ENCODE data around the gene RALGAPB.

Gene RALGAPB

DNA sequence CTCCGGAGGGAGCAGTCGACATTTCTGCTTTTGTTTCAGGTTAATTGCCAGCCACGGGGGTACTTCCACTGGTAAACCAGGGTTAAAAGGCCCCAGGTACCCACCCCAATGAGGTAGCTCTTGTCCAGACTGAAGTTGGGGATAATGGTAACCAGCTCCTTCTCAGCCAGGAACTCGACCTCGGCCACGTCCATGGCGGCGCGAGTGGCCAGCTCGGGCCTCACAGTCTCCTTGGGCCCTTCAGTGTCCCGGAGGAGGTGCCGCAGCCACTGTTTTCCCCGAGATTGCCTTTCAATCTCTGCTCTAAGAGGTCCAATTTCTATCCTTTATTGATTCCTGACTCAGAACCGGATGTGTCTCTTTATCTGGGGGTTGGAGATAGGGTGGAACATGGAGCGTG lies 142.6 kb downstream of the RALGAPB start:
- TF ChIP-seq, protein P1, sequence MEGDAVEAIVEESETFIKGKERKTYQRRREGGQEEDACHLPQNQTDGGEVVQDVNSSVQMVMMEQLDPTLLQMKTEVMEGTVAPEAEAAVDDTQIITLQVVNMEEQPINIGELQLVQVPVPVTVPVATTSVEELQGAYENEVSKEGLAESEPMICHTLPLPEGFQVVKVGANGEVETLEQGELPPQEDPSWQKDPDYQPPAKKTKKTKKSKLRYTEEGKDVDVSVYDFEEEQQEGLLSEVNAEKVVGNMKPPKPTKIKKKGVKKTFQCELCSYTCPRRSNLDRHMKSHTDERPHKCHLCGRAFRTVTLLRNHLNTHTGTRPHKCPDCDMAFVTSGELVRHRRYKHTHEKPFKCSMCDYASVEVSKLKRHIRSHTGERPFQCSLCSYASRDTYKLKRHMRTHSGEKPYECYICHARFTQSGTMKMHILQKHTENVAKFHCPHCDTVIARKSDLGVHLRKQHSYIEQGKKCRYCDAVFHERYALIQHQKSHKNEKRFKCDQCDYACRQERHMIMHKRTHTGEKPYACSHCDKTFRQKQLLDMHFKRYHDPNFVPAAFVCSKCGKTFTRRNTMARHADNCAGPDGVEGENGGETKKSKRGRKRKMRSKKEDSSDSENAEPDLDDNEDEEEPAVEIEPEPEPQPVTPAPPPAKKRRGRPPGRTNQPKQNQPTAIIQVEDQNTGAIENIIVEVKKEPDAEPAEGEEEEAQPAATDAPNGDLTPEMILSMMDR (IDR thresholded peaks at IDR 0.05; ENCODE audit: low read depth, low read length): no peak
- H3K4me3 ChIP-seq (ENCODE audit: low read depth, low read length): no peak overlapping the region

DNA sequence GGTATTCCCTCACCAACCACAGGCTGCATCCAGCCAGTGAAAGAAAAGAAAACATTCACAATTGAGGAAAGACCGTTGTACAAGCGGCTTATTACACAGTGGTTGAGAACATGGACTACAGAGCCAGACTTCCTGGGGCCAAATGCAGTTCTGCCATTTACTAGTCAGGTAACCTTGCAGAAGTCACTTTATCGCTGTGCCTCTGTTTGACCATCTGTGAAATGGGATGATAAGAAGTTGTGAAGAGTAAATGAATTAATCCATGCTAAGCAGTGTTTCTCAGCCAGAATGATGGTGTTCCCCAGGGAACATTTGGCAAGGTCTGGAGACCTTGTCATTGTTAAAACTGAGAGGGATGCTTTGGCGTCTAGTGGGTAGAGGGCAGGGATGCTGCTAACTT lies 143.8 kb downstream of the RALGAPB start:
- TF ChIP-seq, protein P1 (IDR thresholded peaks at IDR 0.05; ENCODE audit: low read depth, low read length): no peak
- no peak overlapping the region for H3K4me3 ChIP-seq (ENCODE audit: low read depth, low read length)

DNA sequence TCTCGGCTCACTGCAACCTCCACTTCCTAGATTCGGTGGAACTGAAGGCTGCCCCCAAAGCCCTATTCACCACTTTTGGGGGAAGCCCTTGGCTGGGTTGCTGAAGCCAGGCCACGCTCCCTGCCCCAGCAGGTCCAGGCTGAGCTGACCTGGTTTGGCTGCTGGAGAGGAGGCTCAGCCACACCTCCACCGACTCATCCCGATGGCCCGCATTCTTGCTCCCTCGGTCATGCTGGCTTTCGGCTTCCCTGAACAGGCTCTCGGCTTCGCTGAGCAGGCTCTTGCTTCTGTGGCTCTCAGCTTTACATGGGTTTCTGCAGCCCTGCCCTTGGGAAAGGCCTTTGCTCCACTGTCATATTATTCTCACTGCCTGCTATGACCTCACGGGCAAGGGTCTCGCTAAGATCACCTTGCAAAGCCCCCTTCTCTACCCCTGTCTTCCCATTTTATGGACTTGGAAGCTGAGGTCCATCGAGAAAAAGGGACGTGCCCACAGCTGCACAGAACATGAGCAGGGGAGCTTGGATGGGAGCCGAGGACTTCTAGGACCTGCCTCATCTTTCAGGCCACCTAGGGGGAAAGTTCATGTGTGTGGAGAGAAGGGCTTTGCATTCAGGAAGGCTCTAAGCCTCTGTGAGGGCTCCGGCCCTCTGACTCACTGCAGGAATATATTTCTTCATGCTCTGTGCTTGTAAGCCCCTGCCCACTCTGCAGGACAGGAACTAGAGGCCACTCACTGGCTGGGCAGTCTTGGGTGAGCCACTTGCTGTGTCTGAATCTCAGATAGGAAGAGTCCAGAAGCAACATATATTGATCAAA lies 144.6 kb downstream of the RALGAPB start:
- TF ChIP-seq, protein P1 (IDR thresholded peaks at IDR 0.05; ENCODE audit: low read depth, low read length): no peak
- no peak overlapping the region for H3K4me3 ChIP-seq (ENCODE audit: low read depth, low read length)

DNA sequence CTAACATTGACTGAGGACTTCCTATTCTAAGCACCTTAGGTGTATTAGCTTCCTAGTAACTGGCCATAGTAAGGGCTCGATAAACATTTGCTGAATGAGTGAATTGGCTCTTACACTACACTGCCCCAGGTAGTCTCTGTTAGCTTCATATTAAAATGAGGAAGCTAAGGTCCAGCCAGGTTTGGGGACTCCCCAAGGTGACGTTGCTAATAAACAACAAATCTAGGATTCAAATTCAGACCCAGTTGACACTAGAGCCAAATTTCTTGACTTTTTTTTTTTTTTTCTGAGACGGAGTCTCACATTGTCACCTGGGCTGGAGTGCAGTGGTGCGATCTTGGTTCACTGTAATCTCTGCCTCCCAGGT lies 145.2 kb downstream of the RALGAPB start:
- TF ChIP-seq, protein P1 (IDR thresholded peaks at IDR 0.05; ENCODE audit: low read depth, low read length): no peak
- H3K4me3 ChIP-seq (ENCODE audit: low read depth, low read length): no peak overlapping the region

DNA sequence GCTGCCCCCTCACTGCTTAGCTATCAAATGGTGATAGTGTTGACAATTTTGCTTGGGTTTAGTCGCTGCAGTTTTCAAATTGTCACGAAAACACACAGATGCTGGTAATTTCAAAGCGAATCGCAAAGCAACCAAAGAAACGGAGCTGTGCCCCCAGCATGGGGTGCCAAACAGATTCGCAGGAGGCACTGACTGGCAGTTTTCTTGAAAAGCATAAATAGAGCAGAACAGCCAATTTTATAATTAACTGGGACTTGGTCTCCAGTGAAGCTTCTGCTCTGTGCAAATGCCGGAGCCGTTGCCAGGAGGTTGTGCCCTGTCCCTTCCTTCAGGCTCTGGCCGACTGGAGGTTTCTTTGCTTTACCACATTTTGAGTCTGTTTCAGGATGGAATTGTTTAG lies 147.8 kb downstream of the RALGAPB start:
- TF ChIP-seq, protein P1 (IDR thresholded peaks at IDR 0.05; ENCODE audit: low read depth, low read length): no peak
- H3K4me3 ChIP-seq (ENCODE audit: low read depth, low read length): no peak overlapping the region

DNA sequence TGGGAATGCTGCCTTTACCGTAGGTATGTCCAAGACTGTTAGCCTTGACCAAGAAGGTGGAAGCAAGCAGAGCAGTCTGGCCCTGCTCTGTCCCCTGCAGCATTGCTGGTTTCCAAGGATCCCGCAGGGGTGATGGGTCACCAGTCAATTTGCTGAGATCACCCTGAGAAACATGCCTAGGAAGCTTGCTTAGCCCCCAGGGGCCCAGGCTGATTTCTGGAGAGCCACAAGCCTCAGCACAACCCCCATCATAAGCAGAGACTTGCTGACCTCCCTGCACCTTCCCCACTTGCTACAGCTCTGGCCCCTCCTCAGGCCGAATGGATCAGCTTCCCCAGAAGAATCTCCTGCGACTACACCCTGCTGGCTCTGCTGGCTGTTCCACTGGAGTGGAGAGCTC lies 150.4 kb downstream of the RALGAPB start:
- H3K4me3 ChIP-seq (ENCODE audit: low read depth, low read length): no peak overlapping the region
- TF ChIP-seq, protein P1 (IDR thresholded peaks at IDR 0.05; ENCODE audit: low read depth, low read length): no peak

DNA sequence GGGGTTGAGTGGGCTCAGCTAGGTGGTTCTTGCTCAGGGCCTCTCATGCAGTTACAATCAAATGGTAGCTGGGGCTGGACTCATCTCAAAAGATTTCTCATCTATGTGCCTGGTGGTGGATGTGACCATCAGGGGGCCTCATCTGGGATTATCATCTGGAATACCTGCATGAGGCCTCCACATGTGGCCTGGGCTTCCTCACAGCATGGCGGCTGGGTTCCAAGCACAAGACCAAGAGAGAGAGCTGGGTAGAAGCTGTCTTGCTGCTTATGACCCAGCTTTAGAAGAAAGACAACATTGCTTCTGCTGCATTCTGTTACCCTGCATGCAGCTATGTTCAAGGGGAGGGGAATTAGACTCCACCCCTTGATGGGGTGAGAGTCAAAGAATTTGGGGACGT lies 151.4 kb downstream of the RALGAPB start:
- H3K4me3 ChIP-seq (ENCODE audit: low read depth, low read length): no peak overlapping the region
- TF ChIP-seq, protein P1 (IDR thresholded peaks at IDR 0.05; ENCODE audit: low read depth, low read length): no peak
